WTC11 (cell line): Measurements from ENCODE around the gene IPP. TPM values are rescaled to one million over a fixed set of nuclear protein-coding genes. Genes with fewer than 3 reads are reported as not detected.
"Not testable (repeated sequence)": the region's sequence is repeated elsewhere in the genome, so short reads cannot be mapped to it uniquely, and the experiment has no call there.

ENCODE experiments used
- ATAC-seq: fragments of 200-7000 bp; cut with Tn5 transposase; 2 replicates; pipeline ENCODE4 v1.10.0; 2021; ENCODE audit warnings: mild to moderate bottlenecking, moderate library complexity
- CTCF ChIA-PET: fragments of 300-600 bp; sonication (Branson Sonifier 250); formaldehyde crosslinking; loops from one replicate; lab custom pipeline; 2021; ENCODE audit warnings: antibody characterized with exemption; lab: Charles Lee
- POLR2A ChIA-PET: fragments of 350-600 bp; sonication (Branson Sonifier 250); formaldehyde crosslinking; loops from one replicate; lab custom pipeline; 2021; ENCODE audit warnings: antibody characterized with exemption; lab: Charles Lee
- DNase-seq: peaks from one replicate; pipeline ENCODE4 v3.0.0; 2021; ENCODE audit warnings: low spot score
- H3K27ac Mint-ChIP-seq: 2 replicates; pipeline ENCODE4 v1.8.0; 2021; ENCODE audit warnings: mixed read lengths
- H3K27me3 Mint-ChIP-seq: 2 replicates; pipeline ENCODE4 v1.8.0; 2021; ENCODE audit warnings: low read depth, mild to moderate bottlenecking, moderate library complexity, mixed read lengths
- H3K36me3 Mint-ChIP-seq: 2 replicates; pipeline ENCODE4 v1.8.0; 2021; ENCODE audit warnings: mixed read lengths
- H3K4me1 Mint-ChIP-seq: 2 replicates; pipeline ENCODE4 v1.8.0; 2022; ENCODE audit warnings: mixed read lengths
- H3K4me3 Mint-ChIP-seq: 2 replicates; pipeline ENCODE4 v1.8.0; 2021; ENCODE audit warnings: mild to moderate bottlenecking, moderate library complexity, mixed read lengths
- H3K9me3 Mint-ChIP-seq: 2 replicates; pipeline ENCODE4 v1.8.0; 2021; ENCODE audit warnings: mixed read lengths
- ATF2 ChIP-seq: sonication (generic); formaldehyde crosslinking; IDR thresholded peaks from 2 replicates; pipeline ENCODE4 v1.8.1; 2022; ENCODE audit warnings: low read depth, missing genetic modification reagents, borderline replicate concordance
- CDX4 ChIP-seq: fragments of 250-450 bp; sonication (Bioruptor Pico); IDR thresholded peaks from 2 replicates; pipeline ENCODE4 v1.9.0; 2021; ENCODE audit warnings: moderate library complexity, mild to moderate bottlenecking, inconsistent platforms, borderline replicate concordance
- E2F5 ChIP-seq: sonication (generic); formaldehyde crosslinking; IDR thresholded peaks from 2 replicates; pipeline ENCODE4 v1.8.1; 2022; ENCODE audit warnings: mild to moderate bottlenecking, moderate library complexity, missing genetic modification reagents
- ESRRA ChIP-seq: sonication (generic); formaldehyde crosslinking; IDR thresholded peaks from 2 replicates; pipeline ENCODE4 v1.8.1; 2022; ENCODE audit warnings: mild to moderate bottlenecking, missing genetic modification reagents, borderline replicate concordance
- FOXP4 ChIP-seq: sonication (generic); formaldehyde crosslinking; IDR thresholded peaks from 2 replicates; pipeline ENCODE4 v1.8.0; 2022; ENCODE audit warnings: mild to moderate bottlenecking, missing genetic modification reagents
- GTF2I ChIP-seq: fragments of 250-450 bp; sonication (Bioruptor Pico); conservative IDR thresholded peaks from 2 replicates; pipeline ENCODE4 v1.4.0; 2021; ENCODE audit warnings: mild to moderate bottlenecking
- HMGXB4 ChIP-seq: sonication (generic); formaldehyde crosslinking; IDR thresholded peaks from 2 replicates; pipeline ENCODE4 v1.8.1; 2023; ENCODE audit warnings: mild to moderate bottlenecking, moderate library complexity, missing genetic modification reagents
- KAT7 ChIP-seq: sonication (generic); formaldehyde crosslinking; IDR thresholded peaks from 2 replicates; pipeline ENCODE4 v1.8.1; 2023; ENCODE audit warnings: missing genetic modification reagents, mild to moderate bottlenecking, borderline replicate concordance
- NFATC4 ChIP-seq: fragments of 250-450 bp; sonication (Bioruptor Pico); IDR thresholded peaks from 2 replicates; pipeline ENCODE4 v1.9.0; 2021; ENCODE audit warnings: mild to moderate bottlenecking
- NR3C1 ChIP-seq: sonication (generic); formaldehyde crosslinking; conservative IDR thresholded peaks from 2 replicates; pipeline ENCODE4 v1.8.1; 2023; ENCODE audit warnings: low read depth, mild to moderate bottlenecking, missing genetic modification reagents
- OVOL2 ChIP-seq: fragments of 250-450 bp; sonication (Bioruptor Pico); IDR thresholded peaks from 2 replicates; pipeline ENCODE4 v1.9.0; 2021; ENCODE audit warnings: mild to moderate bottlenecking, borderline replicate concordance
- PRRX2 ChIP-seq: fragments of 250-450 bp; sonication (Bioruptor Pico); IDR thresholded peaks from 2 replicates; pipeline ENCODE4 v1.8.0; 2021; ENCODE audit warnings: mild to moderate bottlenecking
- SMAD4 ChIP-seq: sonication (generic); formaldehyde crosslinking; IDR thresholded peaks from 2 replicates; pipeline ENCODE4 v1.8.0; 2022; ENCODE audit warnings: mild to moderate bottlenecking, missing genetic modification reagents
- SOX15 ChIP-seq: fragments of 250-450 bp; sonication (Bioruptor Pico); IDR thresholded peaks from 2 replicates; pipeline ENCODE4 v1.9.0; 2021; ENCODE audit warnings: mild to moderate bottlenecking
- TP53 ChIP-seq: sonication (generic); formaldehyde crosslinking; IDR thresholded peaks from 2 replicates; pipeline ENCODE4 v1.8.1; 2023; ENCODE audit warnings: mild to moderate bottlenecking, missing genetic modification reagents
- ZNF425 ChIP-seq: fragments of 250-450 bp; sonication (Bioruptor Pico); conservative IDR thresholded peaks from 2 replicates; pipeline ENCODE4 v1.9.0; 2021; ENCODE audit warnings: mild to moderate bottlenecking
- ZNF512 ChIP-seq: sonication (generic); formaldehyde crosslinking; IDR thresholded peaks from 2 replicates; pipeline ENCODE4 v1.8.1; 2022; ENCODE audit warnings: missing genetic modification reagents, borderline replicate concordance
- ZNF532 ChIP-seq: fragments of 250-450 bp; sonication (Bioruptor Pico); IDR thresholded peaks from 2 replicates; pipeline ENCODE4 v1.9.0; 2021; ENCODE audit warnings: mild to moderate bottlenecking, borderline replicate concordance
- total RNA-seq: library from RNA; stranded (reverse); gene quantifications from 3 replicates; pipeline ENCODE4 v1.2.3, GENCODE V29; 2021

Gene IPP
- total RNA-seq, 1 experiment from 2014 or later = 6.3 TPM

GRCh38 chr1:45677751-45678245 lies 72.7 kb downstream of the IPP start:
- ChIA-PET CTCF (interaction anchor here (0.6 kb wide), 1 partner anchor 546 kb away, joined by 3 read pairs; no protein-coding TSS in a partner anchor), POLR2A (interaction anchor here (0.8 kb wide), 1 partner anchor 11 kb away, joined by 6 read pairs; no protein-coding TSS in a partner anchor)
- Mint-ChIP-seq H3K27me3 (no peaks in the 10 kb centered on the region), H3K4me1 (peaks cover 72% of the 10 kb centered on the region), H3K4me3 (peak overlapping the region; percentile 3; the same call in 1 of the 2 replicates), H3K36me3 (no peaks in the 10 kb centered on the region; the same call in 1 of the 2 replicates), H3K27ac (peak overlapping the region; percentile 61), H3K9me3 (no peaks in the 10 kb centered on the region)
- DNase-seq (no peak), ATAC-seq (no peak)
- TF ChIP-seq ESRRA (CRISPR knock-in tag) (no peak), SMAD4 (no peak), KAT7 (CRISPR knock-in tag) (no peak), ZNF512 (CRISPR knock-in tag) (no peak), OVOL2 (CRISPR knock-in tag) (no peak), NR3C1 (CRISPR knock-in tag) (no peak), CDX4 (CRISPR knock-in tag) (no peak), E2F5 (CRISPR knock-in tag) (no peak), FOXP4 (no peak), GTF2I (CRISPR knock-in tag) (no peak), TP53 (CRISPR knock-in tag) (no peak), ZNF532 (CRISPR knock-in tag) (no peak), HMGXB4 (CRISPR knock-in tag) (no peak), SOX15 (CRISPR knock-in tag) (no peak), ZNF425 (CRISPR knock-in tag) (no peak), ATF2 (CRISPR knock-in tag) (no peak), PRRX2 (CRISPR knock-in tag) (no peak), NFATC4 (CRISPR knock-in tag) (no peak)
- TF ChIP-seq, all 79 proteins: peak for 0

GRCh38 chr1:45676553-45676952 lies 73.9 kb downstream of the IPP start:
- not testable (repeated sequence) for ATAC-seq, DNase-seq, H3K9me3 Mint-ChIP-seq, H3K4me3 Mint-ChIP-seq, H3K36me3 Mint-ChIP-seq, H3K27me3 Mint-ChIP-seq
- ChIA-PET CTCF (interaction anchor here (0.7 kb wide), 2 partner anchors 296 to 498 kb away, joined by 3 to 4 read pairs; partner anchors contain the start of gene TSPAN1), POLR2A (interaction anchor here (1.8 kb wide), 1 partner anchor 10 kb away, joined by 7 read pairs; the partner anchor contains the start of gene GPBP1L1)
- Mint-ChIP-seq H3K4me1 (peaks cover 59% of the 10 kb centered on the region), H3K27ac (peak overlapping the region; percentile 89)
